Measurements from ENCODE around the gene SLC17A3.

SLC17A3 gene

DNA sequence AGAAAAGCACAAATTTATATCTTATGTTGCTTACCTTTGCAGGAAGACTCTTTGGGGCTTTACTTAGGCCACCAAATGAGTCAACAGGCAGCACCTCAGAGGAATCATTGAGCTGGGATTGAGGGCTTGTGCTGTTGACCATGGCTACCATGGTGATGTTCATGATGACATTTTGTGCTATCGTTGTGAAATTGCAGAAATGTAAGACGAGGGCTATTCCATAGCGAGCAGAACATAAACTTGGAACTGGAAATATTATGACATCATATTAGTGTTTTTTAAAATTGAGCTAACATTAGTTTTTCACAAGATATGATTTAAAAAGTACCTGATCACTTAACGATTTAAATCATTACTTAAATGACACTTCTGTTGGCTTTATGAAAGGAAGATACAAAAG is 11.8 kb downstream of the SLC17A3 start:
- no peaks in the 10 kb centered on the region for H3K27me3 ChIP-seq (replicated peaks; ENCODE audit: insufficient read depth, low read length)
- H3K79me2 ChIP-seq (ENCODE audit: low read length), result no peaks in the 10 kb centered on the region
- no peaks in the 10 kb centered on the region for H4K20me1 ChIP-seq (ENCODE audit: insufficient read depth, low read length)

DNA sequence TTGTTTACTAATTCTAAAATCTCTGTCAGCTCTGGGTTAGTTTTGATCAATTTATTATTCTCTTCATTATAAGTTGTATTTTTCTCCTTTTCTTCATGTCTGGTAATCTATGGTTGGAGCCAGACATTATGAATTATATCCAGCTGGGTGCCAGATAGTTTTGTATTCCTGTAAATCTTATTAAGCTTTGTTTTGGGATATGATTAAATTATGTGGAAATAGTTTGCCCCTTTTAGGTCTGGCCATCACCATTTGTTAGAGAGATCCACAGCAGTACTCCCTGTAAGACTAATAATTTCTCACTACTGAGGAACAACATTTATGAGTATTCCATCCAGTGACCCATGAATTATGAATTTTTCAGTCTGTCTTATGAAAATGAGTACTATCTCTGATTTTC is 21.3 kb downstream of the SLC17A3 start:
- Histone ChIP-seq H3K79me2 (ENCODE audit: low read length) (no peaks in the 10 kb centered on the region), H3K36me3 (replicated peaks; ENCODE audit: insufficient read depth, low read length) (no peaks in the 10 kb centered on the region), H4K20me1 (ENCODE audit: insufficient read depth, low read length) (no peaks in the 10 kb centered on the region), H3K27me3 (replicated peaks; ENCODE audit: insufficient read depth, low read length) (no peaks in the 10 kb centered on the region), H3K9me2 (replicated peaks; ENCODE audit: insufficient read depth, low read length) (no peaks in the 10 kb centered on the region), H3F3A (ENCODE audit: insufficient read depth, low read length) (peaks cover 5% of the 10 kb centered on the region; the same call in 1 of the 2 replicates), H3K4me3 (ENCODE audit: low read length) (no peak overlapping the region), H3K4me1 (ENCODE audit: low read length) (peaks cover 18% of the 10 kb centered on the region), H3K27ac (ENCODE audit: low read length) (no peak overlapping the region), H2AFZ (ENCODE audit: low read length) (0 out of 2 replicates have a peak overlapping the region, but pooled peaks have one; percentile 28), H3K9me3 (replicated peaks; ENCODE audit: insufficient read depth, low read length) (no peaks in the 10 kb centered on the region), H3K4me2 (ENCODE audit: low read depth, low read length) (0 out of 2 replicates have a peak overlapping the region, but pooled peaks have one; percentile 31), H3K9ac (ENCODE audit: low read length) (no peak overlapping the region)
- DNase-seq, result no peak
- TF ChIP-seq EZH2 (optimal IDR thresholded peaks at IDR 0.05; ENCODE audit: low read depth, low read length), result no peak
- TF ChIP-seq EZH2phosphoT487 (IDR thresholded peaks at IDR 0.05; ENCODE audit: low read length), result no peak
- TF ChIP-seq, protein P1, sequence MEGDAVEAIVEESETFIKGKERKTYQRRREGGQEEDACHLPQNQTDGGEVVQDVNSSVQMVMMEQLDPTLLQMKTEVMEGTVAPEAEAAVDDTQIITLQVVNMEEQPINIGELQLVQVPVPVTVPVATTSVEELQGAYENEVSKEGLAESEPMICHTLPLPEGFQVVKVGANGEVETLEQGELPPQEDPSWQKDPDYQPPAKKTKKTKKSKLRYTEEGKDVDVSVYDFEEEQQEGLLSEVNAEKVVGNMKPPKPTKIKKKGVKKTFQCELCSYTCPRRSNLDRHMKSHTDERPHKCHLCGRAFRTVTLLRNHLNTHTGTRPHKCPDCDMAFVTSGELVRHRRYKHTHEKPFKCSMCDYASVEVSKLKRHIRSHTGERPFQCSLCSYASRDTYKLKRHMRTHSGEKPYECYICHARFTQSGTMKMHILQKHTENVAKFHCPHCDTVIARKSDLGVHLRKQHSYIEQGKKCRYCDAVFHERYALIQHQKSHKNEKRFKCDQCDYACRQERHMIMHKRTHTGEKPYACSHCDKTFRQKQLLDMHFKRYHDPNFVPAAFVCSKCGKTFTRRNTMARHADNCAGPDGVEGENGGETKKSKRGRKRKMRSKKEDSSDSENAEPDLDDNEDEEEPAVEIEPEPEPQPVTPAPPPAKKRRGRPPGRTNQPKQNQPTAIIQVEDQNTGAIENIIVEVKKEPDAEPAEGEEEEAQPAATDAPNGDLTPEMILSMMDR (IDR thresholded peaks at IDR 0.05; ENCODE audit: low read length), result no peak

More for the DNA sequence above, 11.8 kb downstream of the SLC17A3 start:
- no peaks in the 10 kb centered on the region for H3K36me3 ChIP-seq (replicated peaks; ENCODE audit: insufficient read depth, low read length)
- H3K4me2 ChIP-seq (ENCODE audit: low read depth, low read length), result no peak overlapping the region
- no peaks in the 10 kb centered on the region for H3K9me2 ChIP-seq (replicated peaks; ENCODE audit: insufficient read depth, low read length)
- no peak overlapping the region for H3K27ac ChIP-seq (ENCODE audit: low read length)
- no peak overlapping the region for H2AFZ ChIP-seq (ENCODE audit: low read length)
- no peaks in the 10 kb centered on the region for H3F3A ChIP-seq (ENCODE audit: insufficient read depth, low read length)
- H3K9ac ChIP-seq (ENCODE audit: low read length), result no peak overlapping the region
- no peaks in the 10 kb centered on the region for H3K4me1 ChIP-seq (ENCODE audit: low read length)
- no peak for TF ChIP-seq EZH2phosphoT487 (IDR thresholded peaks at IDR 0.05; ENCODE audit: low read length)
- TF ChIP-seq, protein P1 (IDR thresholded peaks at IDR 0.05; ENCODE audit: low read length), result no peak
- TF ChIP-seq EZH2 (optimal IDR thresholded peaks at IDR 0.05; ENCODE audit: low read depth, low read length), result no peak
- no peaks in the 10 kb centered on the region for H3K9me3 ChIP-seq (replicated peaks; ENCODE audit: insufficient read depth, low read length)
- no peak overlapping the region for H3K4me3 ChIP-seq (ENCODE audit: low read length)
- DNase-seq, result no peak

DNA sequence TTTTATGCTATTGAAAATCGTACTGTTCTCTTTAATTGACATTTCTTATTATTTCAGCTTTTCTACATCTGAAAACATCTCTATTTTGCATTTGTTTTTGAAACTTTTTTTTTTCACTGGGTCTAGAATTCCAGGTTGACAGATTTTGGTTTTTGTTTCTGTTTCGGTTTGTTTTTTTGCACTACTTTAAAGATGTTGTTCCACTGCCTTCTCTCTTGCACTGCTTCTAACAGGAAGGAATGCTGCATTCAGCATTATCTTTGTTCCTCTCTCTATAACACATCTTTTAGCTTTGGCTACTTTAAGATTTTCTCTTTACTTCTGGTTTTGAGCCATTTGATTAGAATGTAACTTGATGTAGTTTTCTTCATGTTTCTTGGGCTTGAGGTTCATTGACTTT is 22.1 kb downstream of the SLC17A3 start:
- peak overlapping the region; percentile 31 for H3K4me2 ChIP-seq (ENCODE audit: low read depth, low read length)
- H2AFZ ChIP-seq (ENCODE audit: low read length), result no peak overlapping the region
- TF ChIP-seq, protein P1 (IDR thresholded peaks at IDR 0.05; ENCODE audit: low read length), result no peak
- TF ChIP-seq EZH2phosphoT487 (IDR thresholded peaks at IDR 0.05; ENCODE audit: low read length), result no peak
- no peak for TF ChIP-seq EZH2 (optimal IDR thresholded peaks at IDR 0.05; ENCODE audit: low read depth, low read length)
- peak; percentile 72 for DNase-seq
- no peaks in the 10 kb centered on the region for H3K36me3 ChIP-seq (replicated peaks; ENCODE audit: insufficient read depth, low read length)
- H3K4me3 ChIP-seq (ENCODE audit: low read length), result 0 out of 2 replicates have a peak overlapping the region, but pooled peaks have one; percentile 0
- H4K20me1 ChIP-seq (ENCODE audit: insufficient read depth, low read length), result no peaks in the 10 kb centered on the region
- H3K27ac ChIP-seq (ENCODE audit: low read length), result peak overlapping the region; percentile 28; the same call in 1 of the 2 replicates
- no peaks in the 10 kb centered on the region for H3K79me2 ChIP-seq (ENCODE audit: low read length)
- H3F3A ChIP-seq (ENCODE audit: insufficient read depth, low read length), result peaks cover 5% of the 10 kb centered on the region; the same call in 1 of the 2 replicates
- no peak overlapping the region for H3K9ac ChIP-seq (ENCODE audit: low read length)
- no peaks in the 10 kb centered on the region for H3K27me3 ChIP-seq (replicated peaks; ENCODE audit: insufficient read depth, low read length)
- peaks cover 18% of the 10 kb centered on the region for H3K4me1 ChIP-seq (ENCODE audit: low read length)
- no peaks in the 10 kb centered on the region for H3K9me3 ChIP-seq (replicated peaks; ENCODE audit: insufficient read depth, low read length)
- H3K9me2 ChIP-seq (replicated peaks; ENCODE audit: insufficient read depth, low read length), result no peaks in the 10 kb centered on the region

Measured in MM.1S (cell line).